ENCODE results near the gene PMEL. TPM values are rescaled to one million over a fixed set of nuclear protein-coding genes. Genes with fewer than 3 reads are reported as not detected.

Gene PMEL
- total and polyA plus RNA-seq, 9 of the 15 experiments (the other 6 are each of a cell fraction or from before 2014, with no cell fraction given): 0.36 to 2.0 (median 0.98) TPM

- TF ChIP-seq THAP7 (CRISPR knock-in tag; IDR thresholded peaks at IDR 0.05) (no peak), HMGN3 (IDR thresholded peaks at IDR 0.05; ENCODE audit: borderline replicate concordance, extremely low read depth, insufficient read length, low read depth, low read length) (no peak), TBL1XR1 (IDR thresholded peaks at IDR 0.05; ENCODE audit: low read length in 2 of 2) (no peak), ZBTB49 (CRISPR knock-in tag; IDR thresholded peaks at IDR 0.05; ENCODE audit: borderline replicate concordance) (0 out of 2 replicates have a peak, but pooled peaks have one; percentile 72), ZNF444 (CRISPR knock-in tag; IDR thresholded peaks at IDR 0.05) (no peak)
- TF ChIP-seq, protein P1, sequence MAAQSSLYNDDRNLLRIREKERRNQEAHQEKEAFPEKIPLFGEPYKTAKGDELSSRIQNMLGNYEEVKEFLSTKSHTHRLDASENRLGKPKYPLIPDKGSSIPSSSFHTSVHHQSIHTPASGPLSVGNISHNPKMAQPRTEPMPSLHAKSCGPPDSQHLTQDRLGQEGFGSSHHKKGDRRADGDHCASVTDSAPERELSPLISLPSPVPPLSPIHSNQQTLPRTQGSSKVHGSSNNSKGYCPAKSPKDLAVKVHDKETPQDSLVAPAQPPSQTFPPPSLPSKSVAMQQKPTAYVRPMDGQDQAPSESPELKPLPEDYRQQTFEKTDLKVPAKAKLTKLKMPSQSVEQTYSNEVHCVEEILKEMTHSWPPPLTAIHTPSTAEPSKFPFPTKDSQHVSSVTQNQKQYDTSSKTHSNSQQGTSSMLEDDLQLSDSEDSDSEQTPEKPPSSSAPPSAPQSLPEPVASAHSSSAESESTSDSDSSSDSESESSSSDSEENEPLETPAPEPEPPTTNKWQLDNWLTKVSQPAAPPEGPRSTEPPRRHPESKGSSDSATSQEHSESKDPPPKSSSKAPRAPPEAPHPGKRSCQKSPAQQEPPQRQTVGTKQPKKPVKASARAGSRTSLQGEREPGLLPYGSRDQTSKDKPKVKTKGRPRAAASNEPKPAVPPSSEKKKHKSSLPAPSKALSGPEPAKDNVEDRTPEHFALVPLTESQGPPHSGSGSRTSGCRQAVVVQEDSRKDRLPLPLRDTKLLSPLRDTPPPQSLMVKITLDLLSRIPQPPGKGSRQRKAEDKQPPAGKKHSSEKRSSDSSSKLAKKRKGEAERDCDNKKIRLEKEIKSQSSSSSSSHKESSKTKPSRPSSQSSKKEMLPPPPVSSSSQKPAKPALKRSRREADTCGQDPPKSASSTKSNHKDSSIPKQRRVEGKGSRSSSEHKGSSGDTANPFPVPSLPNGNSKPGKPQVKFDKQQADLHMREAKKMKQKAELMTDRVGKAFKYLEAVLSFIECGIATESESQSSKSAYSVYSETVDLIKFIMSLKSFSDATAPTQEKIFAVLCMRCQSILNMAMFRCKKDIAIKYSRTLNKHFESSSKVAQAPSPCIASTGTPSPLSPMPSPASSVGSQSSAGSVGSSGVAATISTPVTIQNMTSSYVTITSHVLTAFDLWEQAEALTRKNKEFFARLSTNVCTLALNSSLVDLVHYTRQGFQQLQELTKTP (IDR thresholded peaks at IDR 0.05; ENCODE audit: low read depth in 1 of 2, partially characterized antibody in 2 of 2): peak in 1 of 2 experiments; percentile 33
- TF ChIP-seq, protein P2, sequence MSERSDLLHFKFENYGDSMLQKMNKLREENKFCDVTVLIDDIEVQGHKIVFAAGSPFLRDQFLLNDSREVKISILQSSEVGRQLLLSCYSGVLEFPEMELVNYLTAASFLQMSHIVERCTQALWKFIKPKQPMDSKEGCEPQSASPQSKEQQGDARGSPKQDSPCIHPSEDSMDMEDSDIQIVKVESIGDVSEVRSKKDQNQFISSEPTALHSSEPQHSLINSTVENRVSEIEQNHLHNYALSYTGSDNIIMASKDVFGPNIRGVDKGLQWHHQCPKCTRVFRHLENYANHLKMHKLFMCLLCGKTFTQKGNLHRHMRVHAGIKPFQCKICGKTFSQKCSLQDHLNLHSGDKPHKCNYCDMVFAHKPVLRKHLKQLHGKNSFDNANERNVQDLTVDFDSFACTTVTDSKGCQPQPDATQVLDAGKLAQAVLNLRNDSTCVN (CRISPR knock-in tag; IDR thresholded peaks at IDR 0.05): peak; percentile 61; the same call in 1 of the 2 replicates
- TF ChIP-seq, protein P3, sequence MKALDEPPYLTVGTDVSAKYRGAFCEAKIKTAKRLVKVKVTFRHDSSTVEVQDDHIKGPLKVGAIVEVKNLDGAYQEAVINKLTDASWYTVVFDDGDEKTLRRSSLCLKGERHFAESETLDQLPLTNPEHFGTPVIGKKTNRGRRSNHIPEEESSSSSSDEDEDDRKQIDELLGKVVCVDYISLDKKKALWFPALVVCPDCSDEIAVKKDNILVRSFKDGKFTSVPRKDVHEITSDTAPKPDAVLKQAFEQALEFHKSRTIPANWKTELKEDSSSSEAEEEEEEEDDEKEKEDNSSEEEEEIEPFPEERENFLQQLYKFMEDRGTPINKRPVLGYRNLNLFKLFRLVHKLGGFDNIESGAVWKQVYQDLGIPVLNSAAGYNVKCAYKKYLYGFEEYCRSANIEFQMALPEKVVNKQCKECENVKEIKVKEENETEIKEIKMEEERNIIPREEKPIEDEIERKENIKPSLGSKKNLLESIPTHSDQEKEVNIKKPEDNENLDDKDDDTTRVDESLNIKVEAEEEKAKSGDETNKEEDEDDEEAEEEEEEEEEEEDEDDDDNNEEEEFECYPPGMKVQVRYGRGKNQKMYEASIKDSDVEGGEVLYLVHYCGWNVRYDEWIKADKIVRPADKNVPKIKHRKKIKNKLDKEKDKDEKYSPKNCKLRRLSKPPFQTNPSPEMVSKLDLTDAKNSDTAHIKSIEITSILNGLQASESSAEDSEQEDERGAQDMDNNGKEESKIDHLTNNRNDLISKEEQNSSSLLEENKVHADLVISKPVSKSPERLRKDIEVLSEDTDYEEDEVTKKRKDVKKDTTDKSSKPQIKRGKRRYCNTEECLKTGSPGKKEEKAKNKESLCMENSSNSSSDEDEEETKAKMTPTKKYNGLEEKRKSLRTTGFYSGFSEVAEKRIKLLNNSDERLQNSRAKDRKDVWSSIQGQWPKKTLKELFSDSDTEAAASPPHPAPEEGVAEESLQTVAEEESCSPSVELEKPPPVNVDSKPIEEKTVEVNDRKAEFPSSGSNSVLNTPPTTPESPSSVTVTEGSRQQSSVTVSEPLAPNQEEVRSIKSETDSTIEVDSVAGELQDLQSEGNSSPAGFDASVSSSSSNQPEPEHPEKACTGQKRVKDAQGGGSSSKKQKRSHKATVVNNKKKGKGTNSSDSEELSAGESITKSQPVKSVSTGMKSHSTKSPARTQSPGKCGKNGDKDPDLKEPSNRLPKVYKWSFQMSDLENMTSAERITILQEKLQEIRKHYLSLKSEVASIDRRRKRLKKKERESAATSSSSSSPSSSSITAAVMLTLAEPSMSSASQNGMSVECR (CRISPR knock-in tag; IDR thresholded peaks at IDR 0.05): 0 out of 2 replicates have a peak, but pooled peaks have one; percentile 4
These were observed 39.7 kb downstream of the PMEL start (continued) for GRCh38 chr12:55925870-55926737.
